Lower leg skin (tissue), 4 donors: ENCODE data around the gene PRKCQ. TPM values are rescaled to one million over a fixed set of nuclear protein-coding genes. Genes with fewer than 3 reads are reported as not detected.

ENCODE experiments used
- DNase-seq, 2 donors: peaks; one replicate each; pipeline ENCODE4 v3.0.0-alpha.2; 2019; ENCODE audit warnings: low spot score in 2 of 2
- H3K4me3 ChIP-seq: fragments of 200-600 bp; sonication (generic); 2 replicates; pipeline ENCODE4 v1.5.1; 2017; ENCODE audit warnings: mild to moderate bottlenecking, low read depth; ENCODE audit not compliant: poor library complexity, severe bottlenecking
- POLR2A ChIP-seq, 2 donors: fragments of 450-650 bp; IDR thresholded peaks; one replicate each; pipeline ENCODE4 v1.6.1; 2016 to 2017; ENCODE audit warnings: antibody characterized with exemption in 2 of 2, mild to moderate bottlenecking in 1 of 2, moderate library complexity in 1 of 2
- WGBS, 2 donors: methylation state at CpG; one replicate each; pipeline ENCODE4 v1.1.5; 2018; 5-methylcytosine and 5-hydroxymethylcytosine counted together
- intact Hi-C: fragments of 100-400 bp; cut with DNase I; formaldehyde crosslinking; loops from one replicate; pipeline ENCODE4 v1.15.0; 2023; ENCODE audit warnings: low total_unique reads
- total RNA-seq, 4 donors: library from RNA; depleted of rRNA; stranded (reverse); fragments of >200 nt; gene quantifications; one replicate each; pipeline ENCODE4 v1.1.0, GENCODE V29; 2016
- TF ChIP-seq, protein P1 (sequence below), 3 donors: fragments of 450-650 bp; IDR thresholded peaks; one replicate each; pipeline ENCODE4 v1.5.1; 2016; ENCODE audit warnings: antibody characterized with exemption in 3 of 3, mild to moderate bottlenecking in 3 of 3, moderate library complexity in 2 of 3

Gene PRKCQ
- total RNA-seq, 4 donors from 2014 or later = 0.06 to 0.17 TPM; not detected in 2

DNA sequence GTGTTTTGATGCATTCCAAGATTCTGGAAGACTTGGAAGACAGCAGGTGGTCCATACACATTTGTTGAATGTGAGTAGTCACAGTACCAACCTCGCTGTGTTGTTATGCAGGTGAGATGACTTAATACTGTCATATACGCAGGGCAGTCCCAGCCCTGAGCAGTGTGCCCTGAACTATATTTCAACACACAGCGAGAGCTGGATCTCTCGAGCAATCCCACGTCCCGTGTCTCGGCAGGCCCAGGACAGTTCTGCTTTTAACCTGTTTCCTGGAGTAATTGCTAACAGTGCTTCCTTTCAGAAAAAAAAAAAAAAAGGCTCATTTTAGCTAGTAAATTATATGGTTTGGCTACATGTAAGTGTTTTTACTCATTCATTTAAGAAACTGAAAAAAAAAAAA, 179.7 kb downstream of the PRKCQ start:
- WGBS, 2 donors = 65 to 86% methylated on average over 7 of the region's 7 CpGs
- TF ChIP-seq POLR2A (IDR thresholded peaks at IDR 0.05) = no peak
- TF ChIP-seq, protein P1, sequence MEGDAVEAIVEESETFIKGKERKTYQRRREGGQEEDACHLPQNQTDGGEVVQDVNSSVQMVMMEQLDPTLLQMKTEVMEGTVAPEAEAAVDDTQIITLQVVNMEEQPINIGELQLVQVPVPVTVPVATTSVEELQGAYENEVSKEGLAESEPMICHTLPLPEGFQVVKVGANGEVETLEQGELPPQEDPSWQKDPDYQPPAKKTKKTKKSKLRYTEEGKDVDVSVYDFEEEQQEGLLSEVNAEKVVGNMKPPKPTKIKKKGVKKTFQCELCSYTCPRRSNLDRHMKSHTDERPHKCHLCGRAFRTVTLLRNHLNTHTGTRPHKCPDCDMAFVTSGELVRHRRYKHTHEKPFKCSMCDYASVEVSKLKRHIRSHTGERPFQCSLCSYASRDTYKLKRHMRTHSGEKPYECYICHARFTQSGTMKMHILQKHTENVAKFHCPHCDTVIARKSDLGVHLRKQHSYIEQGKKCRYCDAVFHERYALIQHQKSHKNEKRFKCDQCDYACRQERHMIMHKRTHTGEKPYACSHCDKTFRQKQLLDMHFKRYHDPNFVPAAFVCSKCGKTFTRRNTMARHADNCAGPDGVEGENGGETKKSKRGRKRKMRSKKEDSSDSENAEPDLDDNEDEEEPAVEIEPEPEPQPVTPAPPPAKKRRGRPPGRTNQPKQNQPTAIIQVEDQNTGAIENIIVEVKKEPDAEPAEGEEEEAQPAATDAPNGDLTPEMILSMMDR (IDR thresholded peaks at IDR 0.05) = no peak
- intact Hi-C loops = loop anchor here (5.0 to 10.0 kb wide), 2 partner anchors 198 to 296 kb away; partner anchors contain the start of gene PFKFB3
- H3K4me3 ChIP-seq = no peak overlapping the region
- DNase-seq = no peak

DNA sequence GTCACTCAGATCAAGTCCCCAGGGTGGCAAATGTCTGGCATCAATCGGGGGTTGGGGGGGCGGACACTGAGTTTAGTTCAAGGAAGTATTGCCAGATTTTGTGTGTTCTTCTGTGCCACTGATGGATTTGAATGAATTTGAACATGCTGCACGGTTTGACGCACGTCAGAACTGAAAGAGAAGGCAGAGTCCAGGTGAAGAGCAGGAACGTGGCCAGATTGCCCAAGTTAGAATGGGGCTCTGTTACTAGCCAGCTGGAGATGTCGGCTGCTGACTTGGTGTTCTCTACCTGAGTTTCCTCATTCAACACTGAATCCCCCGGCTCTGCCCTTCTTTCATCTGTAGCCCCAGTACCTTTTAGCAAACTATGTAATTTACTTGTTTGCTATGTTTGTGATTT, 180.2 kb downstream of the PRKCQ start:
- DNase-seq = no peak
- TF ChIP-seq, protein P1 (IDR thresholded peaks at IDR 0.05) = no peak
- TF ChIP-seq POLR2A (IDR thresholded peaks at IDR 0.05) = no peak
- intact Hi-C loops = loop anchor here (5.0 to 10.0 kb wide), 2 partner anchors 198 to 295 kb away; partner anchors contain the start of gene PFKFB3
- no peak overlapping the region for H3K4me3 ChIP-seq
- WGBS, 2 donors = 77 to 85% methylated on average over 8 of the region's 8 CpGs

DNA sequence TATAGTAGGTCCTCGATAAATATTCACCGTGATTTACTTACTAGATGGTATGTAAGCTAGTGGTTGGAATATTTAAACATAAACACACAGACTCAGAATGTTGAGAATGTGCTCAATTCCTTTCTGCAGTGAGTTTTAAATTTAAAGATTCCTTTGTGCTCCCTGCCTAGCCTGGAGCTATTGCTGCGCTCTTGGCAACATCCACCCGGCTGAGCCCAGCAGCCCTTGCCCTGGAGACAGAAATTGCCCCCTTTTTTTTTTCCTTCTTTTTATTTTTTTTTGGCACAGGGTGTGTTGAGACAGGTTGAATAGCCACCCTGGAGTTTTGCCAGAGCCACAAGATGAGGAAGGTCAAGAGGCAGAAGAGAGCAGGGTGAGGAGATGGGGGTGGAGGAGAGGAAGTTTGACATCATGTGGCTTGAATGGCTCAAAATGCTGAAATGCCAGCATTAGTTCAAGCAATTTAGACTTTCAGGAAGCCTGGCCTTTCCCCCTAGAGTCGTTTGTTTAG, 180.8 kb downstream of the PRKCQ start:
- intact Hi-C loops = no loop called here
- 40 to 51% methylated on average over 5 of the region's 5 CpGs for WGBS, 2 donors
- TF ChIP-seq POLR2A (IDR thresholded peaks at IDR 0.05) = no peak
- TF ChIP-seq, protein P1 (IDR thresholded peaks at IDR 0.05) = no peak
- peak in 1 of 2 donors; percentile 54 for DNase-seq
- H3K4me3 ChIP-seq = no peak overlapping the region

DNA sequence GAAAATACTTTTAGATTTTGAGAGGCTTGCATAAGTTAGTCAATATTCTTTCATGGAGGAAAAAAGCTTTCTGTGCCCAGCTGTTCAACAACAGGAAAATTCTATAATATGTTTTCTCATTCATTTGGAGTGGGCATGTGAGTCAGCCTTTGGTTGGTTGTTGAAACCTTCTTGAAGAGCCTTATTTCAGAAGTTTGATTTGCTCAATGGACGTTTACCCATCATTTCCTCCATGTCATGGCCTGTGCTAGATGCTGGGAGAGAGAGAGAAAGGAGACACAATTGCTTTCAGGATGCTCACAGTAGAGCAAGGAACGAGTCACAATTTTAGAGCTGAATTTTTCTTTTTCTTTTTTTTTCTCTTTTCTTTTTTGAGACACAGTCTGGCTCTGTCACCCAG, 181.7 kb downstream of the PRKCQ start:
- TF ChIP-seq POLR2A (IDR thresholded peaks at IDR 0.05) = no peak
- TF ChIP-seq, protein P1 (IDR thresholded peaks at IDR 0.05) = no peak
- intact Hi-C loops = no loop called here
- no peak overlapping the region for H3K4me3 ChIP-seq
- no peak for DNase-seq
- WGBS, 2 donors = 64 to 87% methylated on average over 2 of the region's 2 CpGs

DNA sequence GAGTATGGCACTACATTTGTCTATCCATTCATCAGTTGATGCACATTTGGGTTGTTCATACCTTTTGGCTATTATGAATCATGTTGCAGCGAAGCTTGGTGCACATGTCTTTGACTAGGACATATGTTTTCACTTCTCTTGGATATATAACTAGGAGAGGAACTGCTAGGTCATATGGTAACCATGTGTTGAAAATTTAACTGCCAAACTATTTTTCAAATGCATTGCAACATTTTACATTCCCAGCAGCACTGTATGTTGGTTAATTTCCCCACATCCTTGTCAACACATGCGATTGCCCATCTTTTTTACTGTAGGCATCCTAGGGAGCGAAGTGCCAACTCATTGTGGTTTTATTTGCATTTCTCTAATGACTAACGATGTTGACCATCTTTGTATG, 183.4 kb downstream of the PRKCQ start:
- WGBS, 2 donors = 52 to 54% methylated on average over 4 of the region's 4 CpGs
- no peak overlapping the region for H3K4me3 ChIP-seq
- DNase-seq = no peak
- intact Hi-C loops = no loop called here
- no peak for TF ChIP-seq POLR2A (IDR thresholded peaks at IDR 0.05)
- TF ChIP-seq, protein P1 (IDR thresholded peaks at IDR 0.05) = no peak

DNA sequence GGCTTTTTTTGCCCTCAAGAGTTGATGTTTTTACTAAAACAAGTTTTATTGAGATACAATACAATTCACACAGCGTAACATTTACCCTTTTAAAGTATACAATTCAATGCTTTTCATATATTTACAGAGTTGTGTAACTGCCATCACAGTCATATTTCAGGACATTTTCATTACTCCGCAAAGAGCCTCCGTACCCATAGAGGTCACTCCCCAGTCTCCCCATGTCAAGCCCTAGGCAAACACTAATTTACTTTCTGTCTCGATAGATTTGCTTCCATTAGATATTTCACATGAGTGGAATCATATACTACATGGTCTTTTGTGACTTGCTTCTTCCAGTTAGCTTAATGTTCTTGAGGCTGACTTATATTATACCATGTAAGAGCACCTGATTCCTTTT, 183.8 kb downstream of the PRKCQ start:
- H3K4me3 ChIP-seq = no peak overlapping the region
- intact Hi-C loops = no loop called here
- 73 to 81% methylated on average over 4 of the region's 4 CpGs for WGBS, 2 donors
- no peak for TF ChIP-seq POLR2A (IDR thresholded peaks at IDR 0.05)
- TF ChIP-seq, protein P1 (IDR thresholded peaks at IDR 0.05) = no peak
- DNase-seq = no peak
